Ascending aorta (tissue), 2 donors: Measurements from ENCODE around the gene RIN1. TPM values are rescaled to one million over a fixed set of nuclear protein-coding genes. Genes with fewer than 3 reads are reported as not detected.

Experiments
- DNase-seq, 2 donors: peaks; one replicate each; pipeline ENCODE4 v3.0.0-alpha.2; 2019; ENCODE audit warnings: low spot score in 2 of 2
- H3K27ac ChIP-seq, 2 donors: fragments of 200-600 bp; sonication (generic); one replicate each; pipeline ENCODE4 v1.5.1; 2016 to 2017; ENCODE audit warnings: mild to moderate bottlenecking in 1 of 2
- H3K27me3 ChIP-seq: fragments of 200-600 bp; sonication (generic); one replicate; pipeline ENCODE4 v1.5.1; 2017
- H3K36me3 ChIP-seq, 2 donors: fragments of 200-600 bp; sonication (generic); one replicate each; pipeline ENCODE4 v1.5.1; 2016
- H3K4me1 ChIP-seq, 2 donors: fragments of 200-600 bp; sonication (generic); one replicate each; pipeline ENCODE4 v1.5.1; 2016 to 2017; ENCODE audit warnings: mild to moderate bottlenecking in 1 of 2
- H3K4me3 ChIP-seq, 2 donors: fragments of 200-600 bp; sonication (generic); one replicate each; pipeline ENCODE4 v1.5.1; 2016 to 2017; ENCODE audit warnings: mild to moderate bottlenecking in 1 of 2
- H3K9me3 ChIP-seq, 2 donors: fragments of 200-600 bp; sonication (generic); one replicate each; pipeline ENCODE4 v1.5.1; 2016
- CTCF ChIP-seq, 3 experiments: fragments of 200-600 bp in 2 of 3; fragments of 450-650 bp in 1 of 3; sonication (generic) in 2 of 3; IDR thresholded peaks; one replicate each; pipeline ENCODE4 v1.5.1; 2016 to 2019; ENCODE audit warnings: antibody characterized with exemption in 3 of 3, mild to moderate bottlenecking in 1 of 3, moderate library complexity in 1 of 3
- intact Hi-C: fragments of 100-400 bp; cut with DNase I; formaldehyde crosslinking; loops from one replicate; pipeline ENCODE4 v1.15.1; 2023
- total RNA-seq: library from RNA; depleted of rRNA; stranded (reverse); fragments of >200 nt; gene quantifications from one replicate; pipeline ENCODE4 v1.1.0, GENCODE V29; 2016

RIN1 gene
- total RNA-seq, 1 donor from 2014 or later: 28.5 TPM

DNA sequence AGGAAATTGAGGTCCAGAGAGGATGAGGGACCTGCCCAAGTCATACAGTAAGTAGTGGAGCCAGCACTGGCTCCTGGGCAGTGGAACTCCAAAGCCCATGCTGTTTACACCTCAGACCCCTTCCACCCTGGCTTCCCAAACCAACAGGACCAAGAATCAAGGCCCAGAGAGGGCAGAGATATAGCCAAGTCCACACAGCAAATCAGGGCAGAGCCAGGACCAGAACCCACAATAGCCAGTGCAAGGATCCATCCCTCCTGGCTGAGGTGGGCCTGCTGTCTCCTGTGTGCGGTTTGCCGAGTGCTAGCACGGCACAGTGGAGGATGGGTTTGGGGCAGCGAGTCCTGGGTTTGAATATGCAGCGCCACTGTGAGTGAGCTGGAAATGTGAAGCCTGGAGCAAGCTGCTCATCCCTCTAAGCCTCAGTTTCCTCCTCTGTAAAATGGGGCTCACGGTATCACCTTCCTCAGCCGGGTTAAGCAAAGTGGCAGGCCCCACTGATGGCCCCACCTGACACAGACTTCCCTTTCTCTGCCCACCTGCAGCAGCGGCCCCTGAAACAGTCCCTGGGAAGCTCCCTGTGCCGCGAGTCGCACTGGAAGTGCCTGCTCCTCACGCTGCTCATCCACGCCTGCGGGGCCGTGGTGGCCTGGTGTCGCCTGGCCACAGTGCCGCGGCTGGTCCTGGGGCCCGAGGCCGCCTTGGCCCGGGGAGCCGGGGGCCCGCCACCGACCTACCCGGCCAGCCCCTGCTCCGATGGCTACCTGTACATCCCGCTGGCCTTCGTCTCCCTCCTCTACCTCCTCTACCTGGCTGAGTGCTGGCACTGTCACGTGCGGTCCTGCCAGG, 42.2 kb downstream of the RIN1 start:
- no peaks in the 10 kb centered on the region for H3K36me3 ChIP-seq
- H3K9me3 ChIP-seq: no peaks in the 10 kb centered on the region
- TF ChIP-seq CTCF (IDR thresholded peaks at IDR 0.05): no peak
- DNase-seq: no peak
- H3K4me1 ChIP-seq: peaks cover 3 to 9% of the 10 kb centered on the region in 2 donors
- intact Hi-C loops: no loop called here
- H3K27ac ChIP-seq: no peak overlapping the region
- no peak overlapping the region for H3K4me3 ChIP-seq
- peaks cover 8% of the 10 kb centered on the region for H3K27me3 ChIP-seq

DNA sequence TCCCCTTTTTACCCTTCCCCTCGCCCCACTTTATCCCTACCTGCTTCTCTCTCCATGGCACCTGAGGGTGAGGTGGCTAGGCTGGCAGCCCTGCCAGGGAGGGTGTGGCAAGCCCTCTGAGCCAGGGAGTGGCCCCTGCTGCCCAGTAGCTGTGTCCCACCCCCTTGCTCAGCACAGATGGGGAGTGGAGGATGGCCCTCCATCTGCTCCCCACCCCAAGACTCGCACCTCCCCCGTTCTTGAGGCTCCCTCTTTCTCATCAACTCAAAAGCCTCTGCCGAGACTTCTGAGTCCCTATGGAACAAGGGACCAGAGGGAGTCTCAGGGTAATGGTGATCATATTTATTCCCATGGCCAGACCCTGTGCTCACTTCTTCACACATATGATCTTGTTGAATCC, 42.9 kb downstream of the RIN1 start:
- DNase-seq: no peak
- Histone ChIP-seq H3K27ac (no peak overlapping the region), H3K4me1 (peaks cover 3 to 10% of the 10 kb centered on the region in 2 donors), H3K27me3 (peaks cover 8% of the 10 kb centered on the region), H3K36me3 (no peaks in the 10 kb centered on the region), H3K9me3 (no peaks in the 10 kb centered on the region), H3K4me3 (no peak overlapping the region)
- TF ChIP-seq CTCF (IDR thresholded peaks at IDR 0.05): no peak
- intact Hi-C loops: no loop called here

GRCh38 chr11:66292543-66293332, 43.5 kb downstream of the RIN1 start:
- Histone ChIP-seq H3K4me1 (peaks cover 8 to 16% of the 10 kb centered on the region in 2 donors), H3K27me3 (peaks cover 8% of the 10 kb centered on the region), H3K4me3 (no peak overlapping the region), H3K27ac (no peak overlapping the region), H3K9me3 (no peaks in the 10 kb centered on the region), H3K36me3 (no peaks in the 10 kb centered on the region)
- intact Hi-C loops: no loop called here
- no peak for DNase-seq
- TF ChIP-seq CTCF (IDR thresholded peaks at IDR 0.05): no peak

- intact Hi-C loops: no loop called here
- H3K36me3 ChIP-seq: no peaks in the 10 kb centered on the region
- peak in 1 of 2 donors; percentile 61 for DNase-seq
- no peak within 1 kb of the TSS for H3K27ac ChIP-seq
- H3K9me3 ChIP-seq: no peaks in the 10 kb centered on the region
- no peak for TF ChIP-seq CTCF (IDR thresholded peaks at IDR 0.05)
- peaks cover 8% of the 10 kb centered on the region for H3K27me3 ChIP-seq
- peak within 1 kb of the TSS; percentile 27 to 67 for H3K4me3 ChIP-seq
- peaks cover 8 to 22% of the 10 kb centered on the region in 2 donors for H3K4me1 ChIP-seq
These were observed 44.3 kb downstream of the RIN1 start, which contains the start of gene TMEM151A for GRCh38 chr11:66291706-66292542. TMEM151A (plus strand) TSS chr11:66291894; CDS start chr11:66292014, 120 bp downstream.

- Histone ChIP-seq H3K27ac (no peak overlapping the region), H3K4me1 (peaks cover 8 to 22% of the 10 kb centered on the region in 2 donors), H3K36me3 (no peaks in the 10 kb centered on the region), H3K9me3 (no peaks in the 10 kb centered on the region), H3K4me3 (peak overlapping the region; percentile 27 to 67), H3K27me3 (peaks cover 8% of the 10 kb centered on the region)
- TF ChIP-seq CTCF (IDR thresholded peaks at IDR 0.05): no peak
- peak in 1 of 2 donors; percentile 65 for DNase-seq
- intact Hi-C loops: no loop called here
These were observed 44.9 kb downstream of the RIN1 start for GRCh38 chr11:66291303-66291705.
